Gastrocnemius medialis (tissue), 4 donors: Measurements from ENCODE around the gene SATB2.

Source experiments
- CTCF ChIP-seq, 5 experiments: fragments of 450-650 bp in 3 of 5; fragments of 200-600 bp in 2 of 5; sonication (generic) in 2 of 5; IDR thresholded peaks in 4 of 5; conservative IDR thresholded peaks in 1 of 5; 1 replicate in 4 of 5; 2 replicates in 1 of 5; pipeline ENCODE4 v1.5.1; 2016 to 2019; ENCODE audit warnings: antibody characterized with exemption in 5 of 5, mild to moderate bottlenecking in 3 of 5, moderate library complexity in 3 of 5
- POLR2A ChIP-seq, 2 donors: fragments of 450-650 bp; IDR thresholded peaks; one replicate each; pipeline ENCODE4 v1.6.1; 2017; ENCODE audit warnings: antibody characterized with exemption in 2 of 2, mild to moderate bottlenecking in 2 of 2, moderate library complexity in 2 of 2

DNA sequence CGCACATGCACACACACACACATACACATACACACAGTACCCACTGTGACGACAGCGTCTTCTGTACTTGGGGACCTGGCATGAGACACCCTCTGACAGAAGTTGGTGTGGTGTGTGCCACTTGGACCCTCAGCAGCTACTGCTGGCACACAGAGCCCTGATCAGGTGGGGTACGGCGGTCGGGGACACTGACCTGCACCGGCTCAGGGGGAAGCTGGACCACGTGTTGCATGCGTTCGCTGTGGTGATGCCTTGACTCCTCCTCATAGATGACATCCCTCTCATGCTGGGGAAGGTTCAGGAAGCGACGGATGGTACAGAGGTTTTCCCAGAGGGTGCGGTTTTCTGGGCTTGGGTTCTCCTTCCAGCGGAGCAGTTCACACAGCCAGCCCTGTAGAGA, 149.2 kb downstream of the SATB2 start:
- TF ChIP-seq POLR2A (IDR thresholded peaks at IDR 0.05), result no peak
- no peak for TF ChIP-seq CTCF (IDR thresholded peaks at IDR 0.05 in 4 of 5, conservative IDR thresholded peaks at IDR 0.05 in 1 of 5)
